Muscle layer of colon (tissue), 2 donors: ENCODE data around the gene EPGN.

ENCODE experiments used
- H3K27ac ChIP-seq: one replicate; pipeline ENCODE4 v1.7.0; 2013; ENCODE audit warnings: low read depth, mild to moderate bottlenecking, low read length, moderate library complexity
- H3K27me3 ChIP-seq, 2 donors: one replicate each; pipeline ENCODE4 v1.7.0; 2013; ENCODE audit warnings: low read length in 2 of 2, mild to moderate bottlenecking in 2 of 2; ENCODE audit not compliant: insufficient read depth in 2 of 2, control insufficient read depth in 1 of 2
- H3K36me3 ChIP-seq: one replicate; pipeline ENCODE4 v1.7.0; 2013; ENCODE audit warnings: mild to moderate bottlenecking, low read length; ENCODE audit not compliant: insufficient read depth
- H3K4me1 ChIP-seq: one replicate; pipeline ENCODE4 v1.7.0; 2013; ENCODE audit warnings: mild to moderate bottlenecking, low read length; ENCODE audit not compliant: insufficient read depth
- H3K4me3 ChIP-seq, 2 donors: one replicate each; pipeline ENCODE4 v1.7.0; 2013; ENCODE audit warnings: low read length in 2 of 2, low read depth in 1 of 2, mild to moderate bottlenecking in 1 of 2, moderate library complexity in 1 of 2
- H3K9ac ChIP-seq: one replicate; pipeline ENCODE4 v1.7.0; 2013; ENCODE audit warnings: low read length
- H3K9me3 ChIP-seq: one replicate; pipeline ENCODE4 v1.7.0; 2013; ENCODE audit warnings: mild to moderate bottlenecking, low read length
- donor health status: abdominal sarcoma.
- donor health status: Adenocarcinoma of cecum.

The EPGN gene

GRCh38 chr4:74344031-74344430 is 35.8 kb downstream of the EPGN start:
- H3K4me1 ChIP-seq, result no peaks in the 10 kb centered on the region
- H3K36me3 ChIP-seq, result no peaks in the 10 kb centered on the region
- H3K27me3 ChIP-seq, result no peaks in the 10 kb centered on the region
- H3K4me3 ChIP-seq, result no peak overlapping the region
- H3K27ac ChIP-seq, result no peak overlapping the region
- no peak overlapping the region for H3K9ac ChIP-seq
- peaks cover 4% of the 10 kb centered on the region for H3K9me3 ChIP-seq

DNA sequence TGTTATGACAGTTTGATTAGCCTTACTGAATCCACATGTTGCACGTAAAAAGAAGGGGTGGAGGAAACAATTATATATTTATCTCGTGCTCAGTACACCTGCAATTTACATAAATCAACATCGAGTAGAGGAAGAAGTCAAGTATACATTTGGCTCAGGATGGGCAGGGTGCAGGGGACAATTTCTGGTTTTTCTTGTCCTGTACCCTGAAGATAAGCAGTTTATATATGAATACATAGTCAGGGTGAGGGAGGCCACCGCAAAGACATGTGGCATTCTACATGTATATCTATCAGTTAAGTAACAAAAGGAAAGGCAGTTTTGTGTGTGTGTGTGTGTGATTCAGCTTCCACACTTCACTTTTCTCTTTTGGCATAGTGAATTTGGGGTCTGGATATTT is 45.6 kb downstream of the EPGN start:
- Histone ChIP-seq H3K27me3 (no peaks in the 10 kb centered on the region), H3K27ac (no peak overlapping the region), H3K9ac (no peak overlapping the region), H3K36me3 (no peaks in the 10 kb centered on the region), H3K4me3 (no peak overlapping the region), H3K4me1 (no peaks in the 10 kb centered on the region), H3K9me3 (no peaks in the 10 kb centered on the region)

DNA sequence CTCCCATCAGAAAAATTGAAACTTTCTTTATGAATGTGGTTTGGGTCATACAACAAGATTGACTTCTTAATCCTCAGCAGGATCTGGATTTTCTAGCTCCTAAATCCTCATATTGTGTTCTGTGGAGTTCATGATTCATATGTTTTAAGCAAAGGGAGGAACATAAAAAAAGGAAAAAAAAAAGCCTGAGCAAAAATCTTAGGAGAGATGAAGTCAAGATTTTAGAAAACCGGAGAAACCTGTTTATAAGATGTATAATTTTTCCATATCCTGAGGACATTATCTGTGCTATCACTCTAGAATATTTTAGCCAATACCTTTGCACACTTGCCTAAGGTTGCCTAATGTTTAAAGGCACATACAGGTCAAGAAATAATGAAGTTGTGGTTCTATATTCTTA is 49.7 kb downstream of the EPGN start:
- H3K9me3 ChIP-seq, result no peaks in the 10 kb centered on the region
- no peaks in the 10 kb centered on the region for H3K4me1 ChIP-seq
- H3K27ac ChIP-seq, result no peak overlapping the region
- H3K27me3 ChIP-seq, result no peaks in the 10 kb centered on the region
- H3K9ac ChIP-seq, result no peak overlapping the region
- no peak overlapping the region for H3K4me3 ChIP-seq
- H3K36me3 ChIP-seq, result no peaks in the 10 kb centered on the region

DNA sequence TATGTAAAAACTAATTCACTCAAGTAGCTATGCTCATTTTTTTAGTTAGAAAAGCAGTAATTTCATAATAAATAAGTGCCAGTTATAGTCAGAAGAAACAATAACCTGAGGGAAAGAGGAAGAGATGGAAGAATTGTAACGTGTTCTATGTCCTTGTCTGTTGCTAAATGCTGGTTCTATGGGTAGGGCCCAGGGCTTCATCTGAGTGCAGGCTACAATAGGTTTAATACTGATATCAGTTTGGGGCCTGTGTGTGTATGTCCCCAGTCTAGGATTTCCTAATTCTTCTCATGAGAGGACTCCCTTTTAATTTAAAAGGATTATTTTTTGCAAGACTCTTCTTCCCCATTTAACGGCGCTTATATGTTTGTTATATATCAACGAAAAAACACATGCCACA is 53.4 kb downstream of the EPGN start:
- Histone ChIP-seq H3K27ac (no peak overlapping the region), H3K36me3 (no peaks in the 10 kb centered on the region), H3K4me1 (peaks cover 6% of the 10 kb centered on the region), H3K9me3 (no peaks in the 10 kb centered on the region), H3K27me3 (peaks cover 0 to 3% of the 10 kb centered on the region in 2 donors), H3K4me3 (no peak overlapping the region), H3K9ac (no peak overlapping the region)

DNA sequence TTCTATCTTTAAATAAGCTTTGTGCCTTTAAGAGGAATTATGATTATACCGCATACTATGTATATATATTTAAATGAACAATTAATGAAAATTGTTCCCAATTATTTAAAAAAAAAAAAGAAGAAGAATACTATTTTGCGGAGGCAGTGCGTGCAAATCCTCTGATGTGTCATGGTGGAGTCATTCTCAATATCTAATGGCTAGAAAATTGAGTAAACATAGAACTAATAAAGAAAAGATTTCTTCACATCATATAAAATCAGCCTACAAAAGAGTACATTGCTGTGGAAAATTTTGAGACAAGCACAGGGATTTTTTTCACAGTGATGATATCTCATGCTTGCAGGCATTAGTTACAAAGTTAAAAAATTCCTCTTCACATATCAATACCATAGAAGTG is 54.1 kb downstream of the EPGN start:
- Histone ChIP-seq H3K9ac (no peak overlapping the region), H3K4me1 (peaks cover 6% of the 10 kb centered on the region), H3K27ac (no peak overlapping the region), H3K36me3 (no peaks in the 10 kb centered on the region), H3K4me3 (no peak overlapping the region), H3K9me3 (no peaks in the 10 kb centered on the region), H3K27me3 (peaks cover 0 to 3% of the 10 kb centered on the region in 2 donors)

DNA sequence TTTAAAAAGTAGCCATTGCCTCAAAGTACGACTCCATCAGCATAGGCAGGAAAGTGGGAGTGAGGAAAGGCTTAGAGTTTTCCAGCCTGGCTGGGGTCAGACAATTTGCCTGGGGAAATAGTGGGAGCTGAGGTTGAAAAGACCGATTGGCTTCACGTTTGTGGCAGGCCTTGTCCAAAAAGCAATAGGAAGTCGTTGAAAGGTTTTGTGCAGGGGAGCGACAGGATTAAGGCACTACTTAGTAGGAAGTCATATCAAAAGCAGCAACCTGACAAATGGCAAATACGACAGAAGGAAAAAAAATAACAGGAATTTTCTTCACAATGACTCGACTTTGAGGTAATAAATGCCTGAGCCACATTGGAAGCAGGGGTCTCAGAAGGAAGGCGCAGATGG is 56.0 kb downstream of the EPGN start:
- no peak overlapping the region for H3K4me3 ChIP-seq
- H3K9me3 ChIP-seq, result no peaks in the 10 kb centered on the region
- no peak overlapping the region for H3K27ac ChIP-seq
- H3K9ac ChIP-seq, result no peak overlapping the region
- H3K4me1 ChIP-seq, result peaks cover 6% of the 10 kb centered on the region
- H3K36me3 ChIP-seq, result no peaks in the 10 kb centered on the region
- peaks cover 0 to 3% of the 10 kb centered on the region in 2 donors for H3K27me3 ChIP-seq

DNA sequence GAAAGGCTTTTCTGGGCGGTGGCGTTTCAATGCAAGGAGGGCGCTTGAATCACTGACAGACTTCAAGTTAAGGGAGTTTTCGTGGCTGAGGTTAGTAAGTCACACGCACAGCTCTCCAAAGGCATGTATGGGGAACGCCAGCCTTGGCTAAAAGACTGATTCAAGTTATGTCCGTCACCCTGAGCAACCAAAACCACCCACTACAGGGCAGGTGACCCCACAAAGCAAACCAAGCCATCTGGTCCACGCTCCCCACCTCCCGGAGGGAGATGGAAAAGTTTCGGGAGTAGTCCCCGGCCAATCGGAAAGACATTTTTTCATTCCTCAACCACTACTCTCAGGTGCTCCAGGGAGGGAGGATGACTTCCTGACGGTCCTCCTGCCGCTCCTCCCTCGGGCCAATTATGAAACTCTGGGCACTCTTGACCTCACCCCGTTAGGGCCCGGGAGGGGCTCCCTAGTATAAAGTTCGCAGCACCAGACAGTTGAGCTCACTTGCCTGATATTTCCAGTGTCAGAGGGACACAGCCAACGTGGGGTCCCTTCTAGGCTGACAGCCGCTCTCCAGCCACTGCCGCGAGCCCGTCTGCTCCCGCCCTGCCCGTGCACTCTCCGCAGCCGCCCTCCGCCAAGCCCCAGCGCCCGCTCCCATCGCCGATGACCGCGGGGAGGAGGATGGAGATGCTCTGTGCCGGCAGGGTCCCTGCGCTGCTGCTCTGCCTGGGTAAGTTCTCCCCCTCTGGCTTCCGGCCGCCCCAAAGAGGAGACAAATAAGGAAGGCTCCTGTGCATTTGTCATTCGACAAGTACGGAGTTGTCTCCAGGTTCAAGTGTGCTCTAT is 56.6 kb downstream of the EPGN start, which contains the start of gene EREG:
TSS of gene EREG (plus strand) at position 494 of the 840 bp plus-strand sequence. CDS start at position 658, 164 bp downstream.
- H3K36me3 ChIP-seq, result no peaks in the 10 kb centered on the region
- peaks cover 6% of the 10 kb centered on the region for H3K4me1 ChIP-seq
- H3K4me3 ChIP-seq, result peak within 1 kb of the TSS; percentile 22 to 61
- no peaks in the 10 kb centered on the region for H3K9me3 ChIP-seq
- no peak within 1 kb of the TSS for H3K9ac ChIP-seq
- H3K27ac ChIP-seq, result peak within 1 kb of the TSS; percentile 69
- H3K27me3 ChIP-seq, result peaks cover 0 to 3% of the 10 kb centered on the region in 2 donors

DNA sequence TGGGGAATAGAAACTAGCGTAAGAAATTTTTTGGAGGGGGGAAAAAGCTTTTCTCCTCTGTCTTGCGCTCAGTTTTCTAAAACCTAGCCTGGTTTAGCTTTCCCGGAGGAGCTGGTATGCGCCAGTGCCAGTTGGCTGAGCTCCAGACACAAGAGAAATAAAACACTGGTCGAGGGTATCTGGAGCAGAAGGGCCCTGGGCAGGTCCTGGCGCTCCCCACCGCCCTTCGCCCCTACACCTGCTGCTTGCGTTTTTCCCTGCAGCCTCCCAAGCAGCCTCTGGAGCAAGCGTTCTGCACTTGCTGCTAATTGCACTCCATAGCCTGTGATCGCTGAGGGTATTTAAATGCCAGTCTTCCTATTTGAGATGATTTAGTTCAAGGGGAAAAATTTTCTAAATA is 57.5 kb downstream of the EPGN start:
- Histone ChIP-seq H3K4me3 (peak overlapping the region; percentile 22 to 61), H3K27me3 (peaks cover 0 to 3% of the 10 kb centered on the region in 2 donors), H3K4me1 (peaks cover 6% of the 10 kb centered on the region), H3K36me3 (no peaks in the 10 kb centered on the region), H3K9ac (no peak overlapping the region), H3K27ac (peak overlapping the region; percentile 69), H3K9me3 (no peaks in the 10 kb centered on the region)
